Suppressor macrophage treated with lipopolysaccharide for 1 hour (primary cell): ENCODE measurements around the gene DAGLA.

Experiments
- DNase-seq, 3 donors: peaks; one replicate each; pipeline ENCODE4 v3.0.0-alpha.2; 2020 to 2022

The DAGLA gene

DNA sequence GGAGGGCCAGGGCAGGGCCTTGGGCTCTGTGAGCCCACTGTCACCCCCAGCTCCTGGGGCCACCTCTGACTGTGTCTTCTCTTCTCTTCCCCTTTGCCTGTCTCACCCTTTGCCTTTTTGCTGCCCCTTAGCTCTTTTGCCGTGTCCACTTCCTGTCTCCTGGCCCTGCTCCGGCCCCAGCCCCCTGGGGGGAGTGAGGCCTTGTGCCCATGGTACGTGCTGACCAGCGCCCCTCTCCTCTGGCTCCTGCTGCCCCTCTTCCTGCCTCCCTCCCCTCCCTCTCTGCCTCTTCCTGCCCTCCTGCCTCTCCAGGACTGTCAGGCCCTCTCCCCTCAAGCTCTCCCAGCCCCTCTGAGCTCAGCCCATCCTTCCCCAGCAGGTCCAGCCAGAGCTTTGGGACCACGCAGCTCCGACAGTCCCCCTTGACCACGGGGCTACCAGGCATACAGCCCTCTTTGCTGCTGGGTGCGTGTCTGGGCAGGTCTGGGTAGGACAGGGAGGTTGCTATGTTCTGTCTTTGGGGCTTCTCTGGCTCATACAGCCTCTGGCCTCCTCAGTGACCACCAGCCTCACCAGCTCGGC is 100.5 kb downstream of the DAGLA start:
- DNase-seq = no peak

DNA sequence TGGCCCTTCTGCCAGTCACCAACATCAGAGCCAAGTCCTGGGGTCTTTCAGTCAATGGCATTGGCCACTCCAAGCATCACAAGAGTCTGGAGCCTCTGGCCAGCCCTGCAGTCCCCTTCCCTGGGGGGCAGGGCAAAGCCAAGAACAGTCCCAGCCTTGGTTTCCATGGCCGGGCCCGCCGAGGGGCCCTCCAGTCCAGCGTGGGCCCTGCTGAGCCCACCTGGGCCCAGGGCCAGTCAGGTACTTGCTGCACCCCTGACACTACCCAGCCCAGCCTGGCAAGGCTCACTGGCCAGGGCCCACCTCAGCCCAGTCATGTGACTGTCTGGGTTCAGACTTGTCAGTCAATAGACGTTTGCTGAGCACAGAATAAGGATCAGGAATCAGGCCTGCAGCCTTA is 101.4 kb downstream of the DAGLA start:
- DNase-seq = no peak

- DNase-seq = no peak
Measured at GRCh38 chr11:61782299-61782698, 102.1 kb downstream of the DAGLA start.

GRCh38 chr11:61782841-61783240 is 102.7 kb downstream of the DAGLA start:
- DNase-seq = no peak

- no peak for DNase-seq
Measured at GRCh38 chr11:61783717-61784505, 103.7 kb downstream of the DAGLA start.

GRCh38 chr11:61784506-61784805 is 104.3 kb downstream of the DAGLA start:
- DNase-seq = no peak

GRCh38 chr11:61785837-61786402 is 105.7 kb downstream of the DAGLA start:
- DNase-seq = no peak

DNA sequence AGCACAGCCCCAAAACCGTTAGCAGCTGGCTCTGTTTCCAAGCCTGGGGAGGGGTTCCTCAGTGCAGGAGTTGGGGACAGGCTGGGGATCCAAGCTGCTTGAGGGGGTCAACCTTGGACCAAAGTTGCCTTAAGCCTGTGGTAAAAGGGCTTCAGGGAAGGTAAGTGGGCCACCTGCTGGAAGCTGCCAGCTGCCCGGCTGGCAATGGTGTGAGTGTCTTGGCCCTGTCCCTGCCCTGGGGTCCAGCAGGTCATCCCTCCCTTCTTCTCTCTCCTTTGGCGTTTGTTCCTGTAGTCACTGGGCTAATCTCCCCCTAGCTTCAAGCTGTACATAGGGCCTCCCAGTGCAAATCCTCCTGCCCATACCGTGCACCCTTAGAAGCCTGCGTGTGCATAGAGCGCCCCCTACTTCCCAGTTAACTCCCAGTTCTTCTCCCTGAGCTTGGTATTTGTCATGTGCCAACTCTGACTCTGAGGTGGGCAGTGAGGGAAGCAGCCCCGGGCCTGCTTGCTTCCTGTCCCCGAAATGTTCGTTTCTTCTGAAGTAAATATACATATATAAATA is 107.8 kb downstream of the DAGLA start:
- DNase-seq = peak; percentile 51 to 70 (median 56)

GRCh38 chr11:61791737-61792309 is 111.6 kb downstream of the DAGLA start:
- peak; percentile 86 to 88 (median 87) for DNase-seq

DNA sequence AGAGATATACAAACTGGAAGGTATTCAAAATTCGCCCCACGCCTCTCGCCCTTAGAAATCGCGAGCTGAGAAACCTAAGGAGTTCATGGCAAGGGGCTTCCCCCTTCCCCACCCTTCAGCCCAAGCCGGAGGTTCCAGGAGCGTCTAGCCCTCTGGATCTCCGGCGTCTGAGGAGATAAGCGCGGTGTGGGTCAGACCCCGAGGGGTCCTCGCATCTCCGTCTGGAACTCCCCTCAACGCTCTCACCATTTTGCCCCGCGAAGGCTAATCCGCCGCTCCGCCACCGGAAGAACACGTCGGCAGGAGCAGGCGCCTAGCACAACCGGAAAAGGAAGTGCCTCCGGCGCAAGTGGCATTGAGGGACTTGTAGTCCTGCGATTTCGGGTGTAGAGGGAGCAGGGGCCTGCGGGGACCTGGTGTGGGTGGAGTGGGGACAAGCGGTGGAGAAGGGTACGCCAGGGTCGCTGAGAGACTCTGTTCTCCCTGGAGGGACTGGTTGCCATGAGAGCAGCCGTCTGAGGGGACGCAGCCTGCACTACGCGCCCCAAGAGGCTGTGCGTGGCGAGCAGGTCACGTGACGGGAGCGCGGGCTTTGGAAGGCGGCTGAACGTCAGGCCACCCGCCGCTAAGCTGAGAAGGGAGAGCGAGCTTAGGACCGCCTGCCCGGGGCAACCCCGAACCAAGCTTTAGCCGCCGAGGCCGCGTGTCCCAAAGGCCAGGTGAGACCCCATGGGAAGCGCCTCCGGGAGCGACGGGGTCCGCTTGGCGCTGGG is 112.3 kb downstream of the DAGLA start, which contains the start of the genes FEN1 and TMEM258:
FEN1 (plus strand) TSS at position 602 of the 773 bp plus-strand sequence. CDS start 2,451 bp downstream, outside the sequence.
TMEM258 (minus strand) TSS at position 290 of the 773 bp plus-strand sequence; CDS start at position 249, 41 bp downstream.
- DNase-seq = peak; percentile 93 to 95 (median 93)

DNA sequence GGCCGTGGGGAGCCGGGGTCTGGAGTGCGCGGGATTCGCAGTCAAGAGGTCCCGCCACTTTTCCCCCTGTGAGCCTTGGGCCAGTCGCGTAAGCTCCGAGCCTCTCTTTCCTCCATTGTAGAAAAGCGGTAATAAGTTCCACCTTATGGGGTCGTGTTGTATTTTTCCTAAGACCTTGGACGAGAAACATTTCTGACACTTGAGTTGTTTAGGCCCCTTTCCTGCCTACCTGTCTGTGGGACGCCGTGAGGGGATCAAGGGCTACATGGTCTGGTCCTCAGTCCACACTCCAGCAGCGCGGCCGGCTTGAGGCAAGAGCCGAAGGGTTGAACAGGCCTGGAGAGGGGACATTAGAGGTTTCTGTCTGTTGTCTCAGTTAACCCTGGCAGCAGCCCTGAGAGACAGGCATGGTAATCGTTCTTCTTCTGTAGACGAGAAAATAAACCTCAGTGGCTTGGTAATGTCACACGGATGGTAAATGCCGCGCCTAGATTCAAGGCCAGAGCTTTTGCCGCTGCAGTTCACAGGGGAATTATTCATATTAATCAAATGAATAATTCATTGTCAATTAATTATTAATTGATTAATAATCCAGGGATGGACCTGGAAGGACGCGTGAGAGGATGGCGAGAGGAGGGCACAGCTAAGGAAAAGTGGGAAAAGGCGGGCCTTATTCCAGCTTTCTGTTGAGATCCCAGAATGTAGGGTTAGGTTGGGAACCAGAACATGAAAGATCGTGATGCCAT is 113.1 kb downstream of the DAGLA start:
- no peak for DNase-seq

- DNase-seq = no peak
Measured at GRCh38 chr11:61793829-61794204, 113.6 kb downstream of the DAGLA start.

DNA sequence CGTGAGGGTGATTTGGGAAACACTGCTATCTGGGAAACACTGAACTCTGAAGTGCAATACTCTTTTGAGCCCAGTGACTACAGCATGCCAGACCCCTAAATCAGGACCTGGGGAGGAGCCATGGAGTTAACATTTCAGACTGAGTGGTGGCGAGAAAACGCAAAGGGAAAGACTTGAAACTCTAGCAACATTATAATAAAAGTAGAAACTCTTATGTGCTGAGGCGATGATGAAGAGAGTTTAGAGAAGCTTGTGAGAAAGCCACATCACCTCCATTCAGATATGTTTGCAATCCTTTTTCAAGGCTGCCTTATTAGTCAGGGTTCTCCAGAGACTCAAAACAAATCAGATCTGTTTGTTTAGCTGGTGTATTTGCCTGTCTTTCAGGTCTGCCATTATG is 114.4 kb downstream of the DAGLA start:
- DNase-seq = no peak

- DNase-seq = no peak
Measured at GRCh38 chr11:61795459-61795858, 115.3 kb downstream of the DAGLA start.

- no peak for DNase-seq
Measured at GRCh38 chr11:61795876-61796526, 115.8 kb downstream of the DAGLA start.
